HepG2 (cell line): Measurements from ENCODE around the gene HHIPL1.

Experiments
- CEBPB ChIP-seq: IDR thresholded peaks from 2 replicates; pipeline ENCODE4 v1.6.1; 2011; ENCODE audit warnings: low read depth, low read length, improper control_type of control experiment, borderline replicate concordance
- MTA3 ChIP-seq: sonication (generic); formaldehyde crosslinking; IDR thresholded peaks from 2 replicates; pipeline ENCODE4 v1.4.0; 2020; ENCODE audit warnings: missing genetic modification reagents
- MXI1 ChIP-seq: IDR thresholded peaks from 3 replicates; pipeline ENCODE4 v1.6.1; 2012; ENCODE audit warnings: low read depth, low read length, inconsistent platforms, borderline replicate concordance
- PHB2 ChIP-seq: fragments of 450-650 bp; IDR thresholded peaks from 2 replicates; pipeline ENCODE4 v1.6.1; 2018; ENCODE audit not compliant: partially characterized antibody
- TAF1 ChIP-seq: sonication (generic); formaldehyde crosslinking; IDR thresholded peaks from 2 replicates; pipeline ENCODE4 v1.4.0; 2020; ENCODE audit warnings: missing genetic modification reagents
- TBL1XR1 ChIP-seq: fragments of 150-350 bp; IDR thresholded peaks from 2 replicates; pipeline ENCODE4 v1.6.1; 2014; ENCODE audit warnings: borderline replicate concordance, low read length; ENCODE audit not compliant: partially characterized antibody
- YY1 ChIP-seq: IDR thresholded peaks from 2 replicates; pipeline ENCODE4 v1.6.1; 2011; ENCODE audit warnings: low read length, low read depth, moderate library complexity, mild to moderate bottlenecking; ENCODE audit not compliant: insufficient read depth, insufficient replicate concordance
- ZC3H13 ChIP-seq: sonication (generic); formaldehyde crosslinking; IDR thresholded peaks from 2 replicates; pipeline ENCODE4 v1.8.1; 2023; ENCODE audit warnings: mild to moderate bottlenecking, missing genetic modification reagents, moderate library complexity
- ZNF274 ChIP-seq: sonication (generic); formaldehyde crosslinking; IDR thresholded peaks from 2 replicates; pipeline ENCODE4 v1.5.1; 2020; ENCODE audit warnings: mild to moderate bottlenecking, missing genetic modification reagents
- TF ChIP-seq, protein P1 (sequence below): sonication (generic); formaldehyde crosslinking; IDR thresholded peaks from 2 replicates; pipeline ENCODE4 v1.5.0; 2020; ENCODE audit warnings: mild to moderate bottlenecking, missing genetic modification reagents, moderate library complexity
- TF ChIP-seq, protein P2 (sequence below), 2 experiments: IDR thresholded peaks; 2 replicates each; pipeline ENCODE4 v1.6.1; 2011 to 2012; ENCODE audit warnings: low read length in 2 of 2, borderline replicate concordance in 1 of 2, low read depth in 1 of 2, mild to moderate bottlenecking in 1 of 2, moderate library complexity in 1 of 2

DNA sequence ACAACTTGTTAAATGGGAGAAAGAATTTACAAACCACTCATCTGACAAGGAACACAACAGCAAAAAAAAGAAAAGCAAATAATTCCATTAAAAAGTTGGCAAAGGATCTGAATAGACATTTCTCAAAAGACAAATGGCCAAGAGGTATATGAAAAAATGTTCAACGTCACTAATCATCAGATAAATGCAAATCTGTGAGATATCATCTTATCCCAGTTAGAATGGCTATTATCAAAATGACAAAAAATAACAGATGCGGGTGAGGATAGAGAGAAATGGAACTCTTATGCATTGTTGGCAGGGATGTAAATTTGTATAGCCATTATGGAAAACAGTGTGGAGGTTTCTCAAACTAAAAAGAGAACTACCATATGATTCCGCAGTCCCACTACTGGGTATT is 69.0 kb downstream of the HHIPL1 start:
- TF ChIP-seq MTA3 (CRISPR knock-in tag), result no peak
- TF ChIP-seq, protein P1, sequence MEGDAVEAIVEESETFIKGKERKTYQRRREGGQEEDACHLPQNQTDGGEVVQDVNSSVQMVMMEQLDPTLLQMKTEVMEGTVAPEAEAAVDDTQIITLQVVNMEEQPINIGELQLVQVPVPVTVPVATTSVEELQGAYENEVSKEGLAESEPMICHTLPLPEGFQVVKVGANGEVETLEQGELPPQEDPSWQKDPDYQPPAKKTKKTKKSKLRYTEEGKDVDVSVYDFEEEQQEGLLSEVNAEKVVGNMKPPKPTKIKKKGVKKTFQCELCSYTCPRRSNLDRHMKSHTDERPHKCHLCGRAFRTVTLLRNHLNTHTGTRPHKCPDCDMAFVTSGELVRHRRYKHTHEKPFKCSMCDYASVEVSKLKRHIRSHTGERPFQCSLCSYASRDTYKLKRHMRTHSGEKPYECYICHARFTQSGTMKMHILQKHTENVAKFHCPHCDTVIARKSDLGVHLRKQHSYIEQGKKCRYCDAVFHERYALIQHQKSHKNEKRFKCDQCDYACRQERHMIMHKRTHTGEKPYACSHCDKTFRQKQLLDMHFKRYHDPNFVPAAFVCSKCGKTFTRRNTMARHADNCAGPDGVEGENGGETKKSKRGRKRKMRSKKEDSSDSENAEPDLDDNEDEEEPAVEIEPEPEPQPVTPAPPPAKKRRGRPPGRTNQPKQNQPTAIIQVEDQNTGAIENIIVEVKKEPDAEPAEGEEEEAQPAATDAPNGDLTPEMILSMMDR (CRISPR knock-in tag), result no peak
- TF ChIP-seq PHB2, result no peak
- TF ChIP-seq TBL1XR1, result no peak
- TF ChIP-seq ZC3H13 (CRISPR knock-in tag), result no peak
- TF ChIP-seq MXI1, result no peak
- no peak for TF ChIP-seq YY1
- TF ChIP-seq TAF1 (CRISPR knock-in tag), result no peak
- TF ChIP-seq, protein P2, sequence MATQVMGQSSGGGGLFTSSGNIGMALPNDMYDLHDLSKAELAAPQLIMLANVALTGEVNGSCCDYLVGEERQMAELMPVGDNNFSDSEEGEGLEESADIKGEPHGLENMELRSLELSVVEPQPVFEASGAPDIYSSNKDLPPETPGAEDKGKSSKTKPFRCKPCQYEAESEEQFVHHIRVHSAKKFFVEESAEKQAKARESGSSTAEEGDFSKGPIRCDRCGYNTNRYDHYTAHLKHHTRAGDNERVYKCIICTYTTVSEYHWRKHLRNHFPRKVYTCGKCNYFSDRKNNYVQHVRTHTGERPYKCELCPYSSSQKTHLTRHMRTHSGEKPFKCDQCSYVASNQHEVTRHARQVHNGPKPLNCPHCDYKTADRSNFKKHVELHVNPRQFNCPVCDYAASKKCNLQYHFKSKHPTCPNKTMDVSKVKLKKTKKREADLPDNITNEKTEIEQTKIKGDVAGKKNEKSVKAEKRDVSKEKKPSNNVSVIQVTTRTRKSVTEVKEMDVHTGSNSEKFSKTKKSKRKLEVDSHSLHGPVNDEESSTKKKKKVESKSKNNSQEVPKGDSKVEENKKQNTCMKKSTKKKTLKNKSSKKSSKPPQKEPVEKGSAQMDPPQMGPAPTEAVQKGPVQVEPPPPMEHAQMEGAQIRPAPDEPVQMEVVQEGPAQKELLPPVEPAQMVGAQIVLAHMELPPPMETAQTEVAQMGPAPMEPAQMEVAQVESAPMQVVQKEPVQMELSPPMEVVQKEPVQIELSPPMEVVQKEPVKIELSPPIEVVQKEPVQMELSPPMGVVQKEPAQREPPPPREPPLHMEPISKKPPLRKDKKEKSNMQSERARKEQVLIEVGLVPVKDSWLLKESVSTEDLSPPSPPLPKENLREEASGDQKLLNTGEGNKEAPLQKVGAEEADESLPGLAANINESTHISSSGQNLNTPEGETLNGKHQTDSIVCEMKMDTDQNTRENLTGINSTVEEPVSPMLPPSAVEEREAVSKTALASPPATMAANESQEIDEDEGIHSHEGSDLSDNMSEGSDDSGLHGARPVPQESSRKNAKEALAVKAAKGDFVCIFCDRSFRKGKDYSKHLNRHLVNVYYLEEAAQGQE (IDR thresholded peaks at IDR 0.05; ENCODE audit: borderline replicate concordance in 1 of 2, low read depth in 1 of 2, low read length in 2 of 2), result no peak
- no peak for TF ChIP-seq CEBPB
- TF ChIP-seq ZNF274 (CRISPR knock-in tag), result no peak
